ENCODE measurements around the gene HIPK2. TPM values are rescaled to one million over a fixed set of nuclear protein-coding genes. Genes with fewer than 3 reads are reported as not detected.

The HIPK2 gene
- total RNA-seq, 1 donor from 2014 or later = 5.8 TPM

- DNase-seq (ENCODE audit: low read depth) (no peak), FAIRE-seq (no peak)
- no peaks in the 10 kb centered on the region for H3K27me3 ChIP-seq (ENCODE audit: control insufficient read depth, insufficient read depth, low read length)
- no peak for TF ChIP-seq CTCF (IDR thresholded peaks at IDR 0.05; ENCODE audit: insufficient read depth, low read length, severe bottlenecking)
- no peak overlapping the region for H3K4me3 ChIP-seq (ENCODE audit: low read depth, low read length)
- peaks cover 1% of the 10 kb centered on the region for H3K36me3 ChIP-seq (ENCODE audit: control insufficient read depth, insufficient read depth, low read length)
Observed at GRCh38 chr7:139658296-139658695, 119.5 kb downstream of the HIPK2 start.

DNA sequence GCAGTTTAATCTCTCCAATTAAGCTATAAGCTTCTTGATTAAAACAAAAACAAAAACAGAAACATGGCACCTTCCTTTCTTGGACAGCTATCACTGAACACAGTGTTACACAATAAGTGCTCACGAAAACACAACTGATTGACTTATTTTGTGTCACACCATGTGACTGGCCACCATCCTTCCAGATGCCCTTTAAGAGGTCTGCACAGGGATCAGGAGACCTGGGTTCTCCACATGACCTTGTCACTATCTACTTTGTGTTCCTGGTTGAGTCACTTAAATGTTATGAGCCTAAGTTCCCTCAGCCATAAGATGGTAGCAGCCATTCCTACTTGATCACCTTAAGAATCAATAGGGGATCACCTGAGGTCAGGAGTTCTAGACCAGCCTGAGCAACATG is 120.1 kb downstream of the HIPK2 start:
- FAIRE-seq (no peak), DNase-seq (ENCODE audit: low read depth) (no peak)
- TF ChIP-seq CTCF (IDR thresholded peaks at IDR 0.05; ENCODE audit: insufficient read depth, low read length, severe bottlenecking) = no peak
- Histone ChIP-seq H3K27me3 (ENCODE audit: control insufficient read depth, insufficient read depth, low read length) (no peaks in the 10 kb centered on the region), H3K36me3 (ENCODE audit: control insufficient read depth, insufficient read depth, low read length) (peaks cover 1% of the 10 kb centered on the region), H3K4me3 (ENCODE audit: low read depth, low read length) (no peak overlapping the region)

DNA sequence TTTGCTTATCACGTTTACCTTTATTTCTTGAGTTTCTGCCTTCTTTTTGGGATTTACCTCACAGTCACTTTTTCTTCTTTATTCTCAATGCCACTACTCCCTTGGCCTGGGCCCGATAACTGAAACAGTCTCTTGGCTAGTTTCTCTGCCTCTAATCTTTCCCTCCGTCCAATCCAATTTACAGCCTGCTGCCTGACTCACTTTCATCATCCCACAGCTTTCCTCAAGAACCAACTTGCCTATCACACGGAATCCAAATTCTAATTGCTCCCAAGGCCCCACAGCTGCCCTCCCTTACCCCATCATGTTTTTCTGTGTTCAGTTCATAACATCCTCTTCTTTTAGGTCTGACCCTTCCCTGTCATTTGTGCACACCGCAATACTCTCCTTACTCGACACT is 121.4 kb downstream of the HIPK2 start:
- FAIRE-seq (no peak), DNase-seq (ENCODE audit: low read depth) (peak; percentile 80)
- no peak overlapping the region for H3K4me3 ChIP-seq (ENCODE audit: low read depth, low read length)
- no peaks in the 10 kb centered on the region for H3K27me3 ChIP-seq (ENCODE audit: control insufficient read depth, insufficient read depth, low read length)
- TF ChIP-seq CTCF (IDR thresholded peaks at IDR 0.05; ENCODE audit: insufficient read depth, low read length, severe bottlenecking) = no peak
- H3K36me3 ChIP-seq (ENCODE audit: control insufficient read depth, insufficient read depth, low read length) = peaks cover 2% of the 10 kb centered on the region

DNA sequence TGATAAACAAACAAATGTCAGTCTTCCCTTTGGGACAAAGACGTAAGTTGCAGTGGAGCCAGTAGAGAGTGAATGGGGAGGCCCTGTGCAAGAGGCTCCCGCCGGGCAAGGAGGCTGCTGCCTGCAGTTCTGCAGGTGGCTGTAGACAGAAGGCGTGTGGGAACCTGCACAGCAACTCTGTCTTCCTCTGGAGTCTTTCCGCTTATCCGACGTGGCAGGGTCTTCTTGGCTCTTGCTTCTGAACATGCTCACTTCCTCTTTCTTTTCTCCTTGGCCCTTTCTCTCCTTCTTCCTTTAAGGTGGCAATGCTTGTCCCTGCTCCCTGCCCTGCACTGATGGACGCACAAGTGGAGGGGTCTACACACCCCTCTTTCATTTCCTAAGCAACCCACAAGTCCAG is 122.5 kb downstream of the HIPK2 start:
- FAIRE-seq = no peak
- DNase-seq (ENCODE audit: low read depth) = peak; percentile 48
- H3K36me3 ChIP-seq (ENCODE audit: control insufficient read depth, insufficient read depth, low read length) = peaks cover 2% of the 10 kb centered on the region
- H3K4me3 ChIP-seq (ENCODE audit: low read depth, low read length) = no peak overlapping the region
- H3K27me3 ChIP-seq (ENCODE audit: control insufficient read depth, insufficient read depth, low read length) = no peaks in the 10 kb centered on the region
- no peak for TF ChIP-seq CTCF (IDR thresholded peaks at IDR 0.05; ENCODE audit: insufficient read depth, low read length, severe bottlenecking)

GRCh38 chr7:139654276-139655181 is 123.3 kb downstream of the HIPK2 start:
- peak; percentile 20 for DNase-seq (ENCODE audit: low read depth)
- TF ChIP-seq CTCF (IDR thresholded peaks at IDR 0.05; ENCODE audit: insufficient read depth, low read length, severe bottlenecking) = no peak
- no peaks in the 10 kb centered on the region for H3K27me3 ChIP-seq (ENCODE audit: control insufficient read depth, insufficient read depth, low read length)
- no peak overlapping the region for H3K4me3 ChIP-seq (ENCODE audit: low read depth, low read length)
- H3K36me3 ChIP-seq (ENCODE audit: control insufficient read depth, insufficient read depth, low read length) = peaks cover 2% of the 10 kb centered on the region
- FAIRE-seq = no peak

All from bronchial epithelial cell (primary cell).